HepG2 (cell line): ENCODE data around the gene SOX5. TPM values are rescaled to one million over a fixed set of nuclear protein-coding genes. Genes with fewer than 3 reads are reported as not detected.

Experiments used
- ATAC-seq: fragments of 200-7000 bp; cut with Tn5 transposase; 3 replicates; pipeline ENCODE4 v1.9.1; 2020; ENCODE audit warnings: mild to moderate bottlenecking, moderate library complexity
- BruUV-seq: library from RNA; stranded (reverse); fragments of 400-500 nt; replicated peaks from 2 replicates; lab custom pipeline; 2021; lab: Mats Ljungman, UMichigan
- CTCF ChIA-PET: fragments of 300-600 bp; formaldehyde crosslinking; extraction: SDS; loops from one replicate; lab custom pipeline; 2021; ENCODE audit warnings: low total read pairs, inconsistent platforms, low intra/inter-chr PET ratio; lab: Yijun Ruan, JAX
- POLR2A ChIA-PET: fragments of 350-600 bp; sonication (Branson Sonifier 250); formaldehyde crosslinking; loops from one replicate; lab custom pipeline; 2020; ENCODE audit warnings: antibody characterized with exemption, inconsistent platforms; lab: Yijun Ruan, JAX
- DNase-seq: peaks from one replicate; pipeline ENCODE4 v3.0.0-alpha.2; 2015; ENCODE audit warnings: low spot score
- FAIRE-seq: peaks from 3 replicates; lab custom pipeline; 2011; peaks lifted over from hg19 to GRCh38; lab: Jason Lieb, UNC
- H2AFZ ChIP-seq: one replicate; pipeline ENCODE4 v1.6.1; 2011; ENCODE audit warnings: low read length, inconsistent platforms
- H3K27ac ChIP-seq: fragments of 300-600 bp; 3 replicates; pipeline ENCODE4 v1.8.0; 2011; ENCODE audit warnings: mixed run types, mild to moderate bottlenecking, mixed read lengths, low read length, inconsistent platforms; ENCODE audit not compliant: insufficient read depth; ENCODE audit errors: extremely low read length
- H3K27me3 ChIP-seq, 2 experiments: fragments of 200-600 bp in 1 of 2; 2 replicates in 1 of 2; 3 replicates in 1 of 2; pipeline versions ENCODE4 v1.6.0 to v1.8.0; 2011; ENCODE audit warnings: low read length in 2 of 2, mild to moderate bottlenecking in 2 of 2, moderate library complexity in 2 of 2, inconsistent platforms in 1 of 2; ENCODE audit not compliant: insufficient read depth in 2 of 2, control insufficient read depth in 1 of 2
- H3K36me3 ChIP-seq, 2 experiments: fragments of 200-600 bp in 1 of 2; replicated peaks in 1 of 2; 2 replicates in 1 of 2; 3 replicates in 1 of 2; pipeline versions ENCODE4 v1.5.1 to v1.8.0; 2011; ENCODE audit warnings: low read length in 2 of 2, inconsistent platforms in 1 of 2; ENCODE audit not compliant: insufficient read depth in 2 of 2, control insufficient read depth in 1 of 2
- H3K4me1 ChIP-seq: 2 replicates; pipeline ENCODE4 v1.5.1; 2012; ENCODE audit warnings: low read length, inconsistent platforms; ENCODE audit not compliant: insufficient read depth
- H3K4me2 ChIP-seq: 2 replicates; pipeline ENCODE4 v1.6.0; 2011; ENCODE audit warnings: low read depth, low read length, inconsistent platforms
- H3K4me3 ChIP-seq, 3 experiments: fragments of 200-600 bp in 1 of 3; sonication (generic), shearing (Covaris generic) in 1 of 3; replicated peaks in 1 of 3; 2 replicates each; pipeline ENCODE4 v1.5.1; 2011 to 2016; ENCODE audit warnings: low read length in 3 of 3, inconsistent platforms in 2 of 3, low read depth in 2 of 3, mild to moderate bottlenecking in 2 of 3, control low read depth in 1 of 3, mixed read lengths in 1 of 3; ENCODE audit not compliant: insufficient read depth in 1 of 3
- H3K79me2 ChIP-seq: one replicate; pipeline ENCODE4 v1.6.1; 2011; ENCODE audit warnings: low read length, inconsistent platforms; ENCODE audit not compliant: insufficient read depth
- H3K9ac ChIP-seq: 2 replicates; pipeline ENCODE4 v1.6.0; 2011; ENCODE audit warnings: mild to moderate bottlenecking, low read depth, low read length, inconsistent platforms; ENCODE audit not compliant: insufficient read depth
- H3K9me3 ChIP-seq: 2 replicates; pipeline ENCODE4 v1.5.1; 2012; ENCODE audit warnings: mild to moderate bottlenecking, low read length
- H4K20me1 ChIP-seq: 2 replicates; pipeline ENCODE4 v1.6.0; 2011; ENCODE audit warnings: inconsistent platforms, mild to moderate bottlenecking, low read length, moderate library complexity; ENCODE audit not compliant: insufficient read depth
- IKZF1 ChIP-seq: fragments of 450-650 bp; IDR thresholded peaks from 2 replicates; pipeline ENCODE4 v1.7.1; 2016
- MAFF ChIP-seq: IDR thresholded peaks from 2 replicates; pipeline ENCODE4 v1.6.1; 2011; ENCODE audit warnings: low read depth, low read length, improper control_type of control experiment
- MAFK ChIP-seq, 2 experiments: IDR thresholded peaks in 1 of 2; conservative IDR thresholded peaks in 1 of 2; 2 replicates each; pipeline ENCODE4 v1.6.1; 2011; ENCODE audit warnings: improper control_type of control experiment in 2 of 2, low read length in 2 of 2
- MED13 ChIP-seq: sonication (generic); formaldehyde crosslinking; IDR thresholded peaks from 2 replicates; pipeline ENCODE4 v1.5.0; 2020; ENCODE audit warnings: missing genetic modification reagents
- NR3C1 ChIP-seq: sonication (generic); formaldehyde crosslinking; IDR thresholded peaks from 2 replicates; pipeline ENCODE4 v1.4.0; 2020; ENCODE audit warnings: missing genetic modification reagents
- PCBP1 ChIP-seq: fragments of 200-400 bp; formaldehyde crosslinking; IDR thresholded peaks from 2 replicates; pipeline ENCODE4 v1.6.1; 2017; ENCODE audit warnings: mild to moderate bottlenecking, low read depth, low read length, borderline replicate concordance
- PITX1 ChIP-seq: sonication (generic); formaldehyde crosslinking; IDR thresholded peaks from 2 replicates; pipeline ENCODE4 v1.5.1; 2020; ENCODE audit warnings: mild to moderate bottlenecking, missing genetic modification reagents
- ZNF430 ChIP-seq: sonication (generic); formaldehyde crosslinking; IDR thresholded peaks from 2 replicates; pipeline ENCODE4 v1.9.0; 2021; ENCODE audit warnings: mild to moderate bottlenecking, missing genetic modification reagents
- WGBS: methylation state at CpG from one replicate; pipeline ENCODE4 v1.1.6; 2017; ENCODE audit warnings: low lambda C conversion rate; 5-methylcytosine and 5-hydroxymethylcytosine counted together
- in situ Hi-C: cut with HindIII; loops from 2 replicates; pipeline ENCODE4 v1.10.0; 2017; ENCODE audit warnings: low pct_unique_long_range_greater_than_20kb; ENCODE audit not compliant: extremely low pct_ligation_motif_present
- intact Hi-C: fragments of 100-400 bp; cut with micrococcal nuclease; formaldehyde crosslinking; loops from one replicate; pipeline ENCODE4 v1.10.0; 2022; ENCODE audit not compliant: unreplicated experiment
- polyA plus RNA-seq, 8 experiments: library from polyadenylated mRNA; depleted of rRNA in 3 of 8; stranded (reverse) in 7 of 8; unstranded in 1 of 8; fragments of >200 nt; fragmentation: Illumina TruSeq in 4 of 8; extraction: Trizol in 4 of 8; gene quantifications; 2 replicates each; pipeline versions ENCODE4 v1.2.1 to v1.2.3, GENCODE V29; 2011 to 2016; ENCODE audit warnings: low read depth in 4 of 8, missing spikeins in 1 of 8, mixed read lengths in 1 of 8; ENCODE audit not compliant: insufficient read depth in 1 of 8
- total RNA-seq, 5 experiments: library from RNA; depleted of rRNA; stranded (reverse); fragments of >200 nt; fragmentation: Illumina TruSeq; extraction: Trizol; gene quantifications; 2 replicates each; pipeline ENCODE4 v1.2.3, GENCODE V29; 2016; ENCODE audit warnings: low read depth in 1 of 5
- TF ChIP-seq, protein P1 (sequence below): fragments of 450-650 bp; IDR thresholded peaks from 2 replicates; pipeline ENCODE4 v1.6.1; 2017; ENCODE audit warnings: mild to moderate bottlenecking
- TF ChIP-seq, protein P2 (sequence below): sonication (generic); formaldehyde crosslinking; IDR thresholded peaks from 2 replicates; pipeline ENCODE4 v1.8.1; 2022; ENCODE audit warnings: low read depth, mild to moderate bottlenecking, missing genetic modification reagents

SOX5 gene
- total and polyA plus RNA-seq, 2 of the 13 experiments (the other 11 are each of a cell fraction or from before 2014, with no cell fraction given): 18.5 to 76.4 TPM

DNA sequence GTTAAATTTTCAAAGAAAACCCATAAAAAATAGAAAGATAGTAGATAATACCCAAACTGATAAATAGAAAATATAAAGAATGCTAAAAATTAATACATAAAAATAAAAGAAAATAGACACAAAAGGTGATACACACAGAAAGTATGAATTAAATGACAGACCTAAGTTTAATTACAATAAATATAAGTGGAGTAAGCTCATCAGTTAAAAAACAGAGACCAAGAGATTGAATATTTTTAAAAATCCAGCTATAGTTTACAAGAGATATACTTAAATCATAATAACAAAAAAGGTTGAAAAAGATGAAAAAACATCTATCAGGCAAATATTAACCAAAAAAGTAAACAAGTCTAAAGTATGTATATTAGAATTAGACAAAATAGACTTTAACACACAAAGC lies 268.2 kb downstream of the SOX5 start (continued):
- TF ChIP-seq MED13 (CRISPR knock-in tag) (no peak), IKZF1 (no peak), NR3C1 (CRISPR knock-in tag) (no peak), PITX1 (CRISPR knock-in tag) (no peak), PCBP1 (no peak)
- TF ChIP-seq, protein P1, sequence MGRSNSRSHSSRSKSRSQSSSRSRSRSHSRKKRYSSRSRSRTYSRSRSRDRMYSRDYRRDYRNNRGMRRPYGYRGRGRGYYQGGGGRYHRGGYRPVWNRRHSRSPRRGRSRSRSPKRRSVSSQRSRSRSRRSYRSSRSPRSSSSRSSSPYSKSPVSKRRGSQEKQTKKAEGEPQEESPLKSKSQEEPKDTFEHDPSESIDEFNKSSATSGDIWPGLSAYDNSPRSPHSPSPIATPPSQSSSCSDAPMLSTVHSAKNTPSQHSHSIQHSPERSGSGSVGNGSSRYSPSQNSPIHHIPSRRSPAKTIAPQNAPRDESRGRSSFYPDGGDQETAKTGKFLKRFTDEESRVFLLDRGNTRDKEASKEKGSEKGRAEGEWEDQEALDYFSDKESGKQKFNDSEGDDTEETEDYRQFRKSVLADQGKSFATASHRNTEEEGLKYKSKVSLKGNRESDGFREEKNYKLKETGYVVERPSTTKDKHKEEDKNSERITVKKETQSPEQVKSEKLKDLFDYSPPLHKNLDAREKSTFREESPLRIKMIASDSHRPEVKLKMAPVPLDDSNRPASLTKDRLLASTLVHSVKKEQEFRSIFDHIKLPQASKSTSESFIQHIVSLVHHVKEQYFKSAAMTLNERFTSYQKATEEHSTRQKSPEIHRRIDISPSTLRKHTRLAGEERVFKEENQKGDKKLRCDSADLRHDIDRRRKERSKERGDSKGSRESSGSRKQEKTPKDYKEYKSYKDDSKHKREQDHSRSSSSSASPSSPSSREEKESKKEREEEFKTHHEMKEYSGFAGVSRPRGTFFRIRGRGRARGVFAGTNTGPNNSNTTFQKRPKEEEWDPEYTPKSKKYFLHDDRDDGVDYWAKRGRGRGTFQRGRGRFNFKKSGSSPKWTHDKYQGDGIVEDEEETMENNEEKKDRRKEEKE: no peak

- peaks cover under 1 to 2% of the 10 kb centered on the region in 2 experiments; a peak in 3 of 5 replicates for H3K36me3 ChIP-seq
- CTCF ChIA-PET: no interaction called here
- H3K27ac ChIP-seq: no peak overlapping the region
- H3K4me1 ChIP-seq: no peaks in the 10 kb centered on the region
- intact Hi-C loops (no loop called here), in situ Hi-C loops (no loop called here)
- H2AFZ ChIP-seq: no peak overlapping the region
- BruUV-seq: no TSS peak
- DNase-seq (no peak), ATAC-seq (no peak), FAIRE-seq (no peak)
- H4K20me1 ChIP-seq: no peaks in the 10 kb centered on the region
- H3K4me3 ChIP-seq: no peak overlapping the region
- no peaks in the 10 kb centered on the region for H3K9me3 ChIP-seq
- H3K79me2 ChIP-seq: no peaks in the 10 kb centered on the region
- H3K27me3 ChIP-seq: no peaks in the 10 kb centered on the region
- WGBS: 95% methylated on average over 7 of the region's 7 CpGs
- peak; percentile 56; the same call in 1 of the 2 replicates for TF ChIP-seq MAFF
- TF ChIP-seq ZNF430: no peak
- TF ChIP-seq, protein P2, sequence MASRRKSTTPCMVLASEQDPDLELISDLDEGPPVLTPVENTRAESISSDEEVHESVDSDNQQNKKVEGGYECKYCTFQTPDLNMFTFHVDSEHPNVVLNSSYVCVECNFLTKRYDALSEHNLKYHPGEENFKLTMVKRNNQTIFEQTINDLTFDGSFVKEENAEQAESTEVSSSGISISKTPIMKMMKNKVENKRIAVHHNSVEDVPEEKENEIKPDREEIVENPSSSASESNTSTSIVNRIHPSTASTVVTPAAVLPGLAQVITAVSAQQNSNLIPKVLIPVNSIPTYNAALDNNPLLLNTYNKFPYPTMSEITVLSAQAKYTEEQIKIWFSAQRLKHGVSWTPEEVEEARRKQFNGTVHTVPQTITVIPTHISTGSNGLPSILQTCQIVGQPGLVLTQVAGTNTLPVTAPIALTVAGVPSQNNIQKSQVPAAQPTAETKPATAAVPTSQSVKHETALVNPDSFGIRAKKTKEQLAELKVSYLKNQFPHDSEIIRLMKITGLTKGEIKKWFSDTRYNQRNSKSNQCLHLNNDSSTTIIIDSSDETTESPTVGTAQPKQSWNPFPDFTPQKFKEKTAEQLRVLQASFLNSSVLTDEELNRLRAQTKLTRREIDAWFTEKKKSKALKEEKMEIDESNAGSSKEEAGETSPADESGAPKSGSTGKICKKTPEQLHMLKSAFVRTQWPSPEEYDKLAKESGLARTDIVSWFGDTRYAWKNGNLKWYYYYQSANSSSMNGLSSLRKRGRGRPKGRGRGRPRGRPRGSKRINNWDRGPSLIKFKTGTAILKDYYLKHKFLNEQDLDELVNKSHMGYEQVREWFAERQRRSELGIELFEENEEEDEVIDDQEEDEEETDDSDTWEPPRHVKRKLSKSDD: no peak
- peak in 1 of 2 experiments; percentile 78; a peak in 3 of 4 replicates for TF ChIP-seq MAFK (conservative IDR thresholded peaks at IDR 0.05 in 1 of 2, IDR thresholded peaks at IDR 0.05 in 1 of 2; ENCODE audit: low read length in 2 of 2)
- no peak overlapping the region for H3K9ac ChIP-seq
- POLR2A ChIA-PET: no interaction called here
- H3K4me2 ChIP-seq: no peak overlapping the region
Observed at GRCh38 chr12:23674064-23674463, 275.4 kb downstream of the SOX5 start.
